ENCODE measurements around the gene MLLT10. TPM values are rescaled to one million over a fixed set of nuclear protein-coding genes. Genes with fewer than 3 reads are reported as not detected.

MLLT10 gene
- total and polyA plus RNA-seq, 2 of the 8 experiments (the other 6 are each of a cell fraction or from before 2014, with no cell fraction given) = 53.1 to 62.1 TPM

- Histone ChIP-seq H3K4me2 (ENCODE audit: insufficient read depth in 1 of 2, low read depth in 2 of 2, low read length in 2 of 2) (no peak overlapping the region), H2AK5ac (ENCODE audit: low read depth, low read length) (no peak overlapping the region), H3K79me1 (ENCODE audit: low read depth, low read length) (peaks cover 3% of the 10 kb centered on the region; the same call in 1 of the 2 replicates), H4K8ac (ENCODE audit: extremely low read depth, insufficient read depth, low read length) (no peak overlapping the region), H3K18ac (ENCODE audit: extremely low read depth, low read length) (no peak overlapping the region), H2BK12ac (ENCODE audit: low read depth, low read length) (no peak overlapping the region), H2BK120ac (replicated peaks; ENCODE audit: low read depth, low read length) (no peak overlapping the region), H2BK20ac (ENCODE audit: low read length) (no peak overlapping the region), H3K27ac (ENCODE audit: low read depth, low read length) (no peak overlapping the region), H4K5ac (ENCODE audit: insufficient read length, low read depth, low read length) (peak overlapping the region; percentile 29), H4K20me1 (replicated peaks in 1 of 2; ENCODE audit: control insufficient read depth in 1 of 2, insufficient read depth in 2 of 2, low read length in 2 of 2) (peaks cover 0 to 2% of the 10 kb centered on the region in 2 experiments), H3K36me3 (ENCODE audit: control insufficient read depth in 2 of 4, insufficient read depth in 4 of 4, low read length in 3 of 4) (peaks cover 5 to 51% (median 25%) of the 10 kb centered on the region in 4 experiments), H3K4me3 (ENCODE audit: extremely low read depth in 1 of 4, insufficient read depth in 2 of 4, low read depth in 3 of 4, low read length in 4 of 4) (no peak overlapping the region), H3K9me3 (ENCODE audit: insufficient read depth in 2 of 2, low read depth in 1 of 2, low read length in 1 of 2) (no peaks in the 10 kb centered on the region), H3K9ac (replicated peaks in 1 of 4; ENCODE audit: extremely low read depth in 1 of 4, low read depth in 3 of 4, low read length in 3 of 4) (no peak overlapping the region), H4K91ac (replicated peaks; ENCODE audit: insufficient read length, low read length) (no peak overlapping the region), H2AFZ (ENCODE audit: low read length) (no peak overlapping the region), H2BK5ac (ENCODE audit: low read depth, low read length) (no peak overlapping the region), H3K23ac (ENCODE audit: insufficient read length) (no peak overlapping the region), H3K79me2 (ENCODE audit: control insufficient read depth in 1 of 2, insufficient read depth in 2 of 2, low read length in 2 of 2) (peaks cover 8 to 78% of the 10 kb centered on the region in 2 experiments; a peak in 3 of 4 replicates), H3K4ac (replicated peaks; ENCODE audit: insufficient read length, low read depth, low read length) (no peak overlapping the region), H3K14ac (ENCODE audit: insufficient read length) (no peak overlapping the region), H3K23me2 (ENCODE audit: low read depth, low read length) (peaks cover 4% of the 10 kb centered on the region; the same call in 1 of the 2 replicates), H2BK15ac (ENCODE audit: low read length) (no peak overlapping the region), H3K4me1 (replicated peaks in 1 of 4; ENCODE audit: control insufficient read depth in 3 of 4, insufficient read depth in 4 of 4, low read length in 3 of 4) (peaks cover 0 to 6% (median 4%) of the 10 kb centered on the region in 4 experiments; a peak in 5 of 7 replicates), H3K27me3 (replicated peaks in 1 of 4; ENCODE audit: control insufficient read depth in 3 of 4, extremely low read depth in 1 of 4, insufficient read depth in 3 of 4, low read length in 3 of 4) (no peaks in the 10 kb centered on the region), H3K56ac (replicated peaks; ENCODE audit: insufficient read length, low read depth, low read length) (no peak overlapping the region)
- no peak for TF ChIP-seq ZNF274 (IDR thresholded peaks at IDR 0.05; ENCODE audit: borderline replicate concordance, extremely low read depth, low read length)
- no peak for TF ChIP-seq TAF1 (IDR thresholded peaks at IDR 0.05; ENCODE audit: low read depth, low read length)
- no peak for TF ChIP-seq SRF (IDR thresholded peaks at IDR 0.05; ENCODE audit: low read depth, low read length)
- no peak for TF ChIP-seq KDM4A (IDR thresholded peaks at IDR 0.05; ENCODE audit: low read depth, low read length, severe bottlenecking)
- no peak for TF ChIP-seq JUND (IDR thresholded peaks at IDR 0.05; ENCODE audit: low read length)
- CTCF ChIA-PET (ENCODE audit: partially characterized antibody) = interaction anchor here (0.6 to 2.0 kb wide), 8 partner anchors 13 to 287 kb away, joined by 3 to 11 read pairs (median 4); no protein-coding TSS in a partner anchor
- POLR2A ChIA-PET (ENCODE audit: partially characterized antibody) = interaction anchor here (0.8 to 2.4 kb wide), 9 partner anchors 8 to 28 kb away, joined by 3 to 9 read pairs (median 6); partner anchors contain the start of gene SKIDA1
- WGBS, 2 experiments (ENCODE audit: extremely low coverage in 1 of 2, insufficient coverage in 1 of 2, insufficient read length in 1 of 2, insufficient replicate concordance in 2 of 2, low coverage in 1 of 2, low lambda C conversion rate in 2 of 2, missing lambda C conversion rate in 1 of 2) = 100% methylated on average over 3 of the region's 3 CpGs; no CpG with 5 or more reads in 1 of the 2 experiments
- FAIRE-seq = no peak
- peak in 1 of 2 experiments; percentile 35 for DNase-seq (ENCODE audit: low read depth in 1 of 2, low spot score in 2 of 2)
Measured at GRCh38 chr10:21536874-21537273, 2.8 kb downstream of the MLLT10 start.
